ENCODE data around the gene CRADD. TPM values are rescaled to one million over a fixed set of nuclear protein-coding genes. Genes with fewer than 3 reads are reported as not detected.

The CRADD gene
- total and polyA plus RNA-seq, 4 donors = 6.3 to 28.9 (median 16.6) TPM

- H3K9me3 ChIP-seq (ENCODE audit: control insufficient read depth in 4 of 4, insufficient read depth in 3 of 4, low read length in 3 of 4) = no peaks in the 10 kb centered on the region
- no peaks in the 10 kb centered on the region for H3K27me3 ChIP-seq (ENCODE audit: control insufficient read depth in 3 of 3, insufficient read depth in 3 of 3, low read length in 2 of 3)
- H3K27ac ChIP-seq (ENCODE audit: low read depth in 1 of 2, low read length in 1 of 2) = no peak overlapping the region
- 92 to 93% methylated on average over 2 of the region's 2 CpGs for WGBS, 2 donors
- H3K9ac ChIP-seq (ENCODE audit: insufficient read depth in 1 of 2, low read length in 2 of 2) = no peak overlapping the region
- no peaks in the 10 kb centered on the region for H3K36me3 ChIP-seq (ENCODE audit: control insufficient read depth in 4 of 4, insufficient read depth in 4 of 4, low read length in 4 of 4)
- no peak overlapping the region for H3K4me3 ChIP-seq
- no peak for TF ChIP-seq CTCF (IDR thresholded peaks at IDR 0.05; ENCODE audit: control extremely low read depth, extremely low read depth)
- DNase-seq (no peak), ATAC-seq (ENCODE audit: insufficient read depth, low FRiP score) (no peak)
- no peaks in the 10 kb centered on the region for H3K4me1 ChIP-seq (ENCODE audit: control insufficient read depth in 5 of 5, insufficient read depth in 5 of 5, low read length in 5 of 5)
Observed at GRCh38 chr12:93663006-93663728, 14.0 kb upstream of the CRADD start.

- ATAC-seq (ENCODE audit: insufficient read depth, low FRiP score) (no peak), DNase-seq (no peak)
- Histone ChIP-seq H3K9ac (ENCODE audit: insufficient read depth in 1 of 2, low read length in 2 of 2) (no peak overlapping the region), H3K4me1 (ENCODE audit: control insufficient read depth in 5 of 5, insufficient read depth in 5 of 5, low read length in 5 of 5) (no peaks in the 10 kb centered on the region), H3K27ac (ENCODE audit: low read depth in 1 of 2, low read length in 1 of 2) (no peak overlapping the region), H3K27me3 (ENCODE audit: control insufficient read depth in 3 of 3, insufficient read depth in 3 of 3, low read length in 2 of 3) (no peaks in the 10 kb centered on the region), H3K4me3 (no peak overlapping the region), H3K36me3 (ENCODE audit: control insufficient read depth in 4 of 4, insufficient read depth in 4 of 4, low read length in 4 of 4) (no peaks in the 10 kb centered on the region), H3K9me3 (ENCODE audit: control insufficient read depth in 4 of 4, insufficient read depth in 3 of 4, low read length in 3 of 4) (no peaks in the 10 kb centered on the region)
- WGBS, 2 donors = 97% methylated on average over 4 of the region's 4 CpGs
- no peak for TF ChIP-seq CTCF (IDR thresholded peaks at IDR 0.05; ENCODE audit: control extremely low read depth, extremely low read depth)
Observed at GRCh38 chr12:93663729-93664084, 13.5 kb upstream of the CRADD start.

GRCh38 chr12:93664573-93665138, 12.5 kb upstream of the CRADD start:
- ATAC-seq (ENCODE audit: insufficient read depth, low FRiP score) = no peak
- TF ChIP-seq CTCF (IDR thresholded peaks at IDR 0.05; ENCODE audit: control extremely low read depth, extremely low read depth) = no peak
- Histone ChIP-seq H3K9ac (ENCODE audit: insufficient read depth in 1 of 2, low read length in 2 of 2) (no peak overlapping the region), H3K36me3 (ENCODE audit: control insufficient read depth in 4 of 4, insufficient read depth in 4 of 4, low read length in 4 of 4) (no peaks in the 10 kb centered on the region), H3K9me3 (ENCODE audit: control insufficient read depth in 4 of 4, insufficient read depth in 3 of 4, low read length in 3 of 4) (peaks cover 0 to 1% (median 0%) of the 10 kb centered on the region in 4 donors), H3K4me3 (no peak overlapping the region), H3K27ac (ENCODE audit: low read depth in 1 of 2, low read length in 1 of 2) (no peak overlapping the region), H3K27me3 (ENCODE audit: control insufficient read depth in 3 of 3, insufficient read depth in 3 of 3, low read length in 2 of 3) (no peaks in the 10 kb centered on the region), H3K4me1 (ENCODE audit: control insufficient read depth in 5 of 5, insufficient read depth in 5 of 5, low read length in 5 of 5) (no peaks in the 10 kb centered on the region)
- WGBS, 2 donors = 88 to 92% methylated on average over 2 of the region's 2 CpGs
- DNase-seq = no peak

Measured in lung (tissue), 12 donors.